CD14-positive monocyte (primary cell): ENCODE data around the gene RYR2. TPM values are rescaled to one million over a fixed set of nuclear protein-coding genes. Genes with fewer than 3 reads are reported as not detected.

ENCODE experiments used
- DNase-seq, 3 donors: peaks; one replicate each; pipeline ENCODE4 v3.0.0-alpha.2; 2011 to 2022
- H2AFZ ChIP-seq: 2 replicates; pipeline ENCODE4 v1.6.0; 2012; ENCODE audit warnings: mild to moderate bottlenecking, low read depth, low read length, inconsistent platforms; ENCODE audit not compliant: insufficient read depth, poor library complexity, severe bottlenecking
- H3K27ac ChIP-seq, 2 donors: 1 replicate in 1 of 2; 2 replicates in 1 of 2; pipeline ENCODE4 v1.5.1; 2012 to 2013; ENCODE audit warnings: low read length in 2 of 2, control low read depth in 1 of 2, inconsistent platforms in 1 of 2, low read depth in 1 of 2, mild to moderate bottlenecking in 1 of 2
- H3K27me3 ChIP-seq, 2 donors: one replicate each; pipeline versions ENCODE4 v1.6.0 to v1.6.1; 2011 to 2013; ENCODE audit warnings: low read length in 2 of 2; ENCODE audit not compliant: control insufficient read depth in 2 of 2, insufficient read depth in 2 of 2
- H3K36me3 ChIP-seq, 2 donors: replicated peaks in 1 of 2; 1 replicate in 1 of 2; 2 replicates in 1 of 2; pipeline versions ENCODE4 v1.5.1 to v1.6.1; 2012 to 2013; ENCODE audit warnings: low read length in 2 of 2, control low read depth in 1 of 2, inconsistent platforms in 1 of 2, mild to moderate bottlenecking in 1 of 2; ENCODE audit not compliant: insufficient read depth in 2 of 2, control insufficient read depth in 1 of 2
- H3K4me1 ChIP-seq, 2 donors: 1 replicate in 1 of 2; 2 replicates in 1 of 2; pipeline versions ENCODE4 v1.5.1 to v1.6.1; 2012 to 2013; ENCODE audit warnings: low read length in 2 of 2, control low read depth in 1 of 2, inconsistent platforms in 1 of 2, mild to moderate bottlenecking in 1 of 2, moderate library complexity in 1 of 2; ENCODE audit not compliant: insufficient read depth in 2 of 2, control insufficient read depth in 1 of 2
- H3K4me2 ChIP-seq: replicated peaks from 2 replicates; pipeline ENCODE3; 2012; ENCODE audit warnings: low read length, moderate library complexity, mild to moderate bottlenecking; ENCODE audit not compliant: poor library complexity, severe bottlenecking; ENCODE audit errors: extremely low read depth
- H3K4me3 ChIP-seq, 3 experiments: fragments of 200-600 bp in 1 of 3; sonication (generic) in 1 of 3; replicated peaks in 1 of 3; 1 replicate in 2 of 3; 2 replicates in 1 of 3; pipeline ENCODE4 v1.5.1; 2011 to 2013; ENCODE audit warnings: low read length in 3 of 3, mild to moderate bottlenecking in 3 of 3, control low read depth in 2 of 3, low read depth in 2 of 3, inconsistent platforms in 1 of 3, moderate library complexity in 1 of 3
- H3K79me2 ChIP-seq: 2 replicates; pipeline ENCODE4 v1.6.0; 2012; ENCODE audit warnings: mild to moderate bottlenecking, control low read depth, inconsistent platforms, low read length, moderate library complexity; ENCODE audit not compliant: insufficient read depth
- H3K9ac ChIP-seq: 2 replicates; pipeline ENCODE4 v1.6.0; 2017; ENCODE audit warnings: low read length, mild to moderate bottlenecking; ENCODE audit not compliant: insufficient read depth, poor library complexity, severe bottlenecking
- H3K9me3 ChIP-seq, 2 donors: replicated peaks in 1 of 2; 1 replicate in 1 of 2; 2 replicates in 1 of 2; pipeline versions ENCODE4 v1.5.1 to v1.6.1; 2012 to 2013; ENCODE audit warnings: low read length in 2 of 2, control low read depth in 1 of 2; ENCODE audit not compliant: control insufficient read depth in 1 of 2, insufficient read depth in 1 of 2
- H4K20me1 ChIP-seq: 2 replicates; pipeline ENCODE4 v1.6.0; 2012; ENCODE audit warnings: mild to moderate bottlenecking, low read length, control low read depth, moderate library complexity; ENCODE audit not compliant: insufficient read depth
- H3K27ac Mint-ChIP-seq, 7 donors: one replicate each; pipeline ENCODE4 v1.8.0; 2020; ENCODE audit warnings: mild to moderate bottlenecking in 7 of 7, mixed read lengths in 7 of 7, moderate library complexity in 6 of 7, inconsistent platforms in 2 of 7
- H3K27me3 Mint-ChIP-seq, 3 donors: one replicate each; pipeline ENCODE4 v1.8.0; 2021 to 2022; ENCODE audit warnings: low read depth in 3 of 3, mild to moderate bottlenecking in 3 of 3, mixed read lengths in 3 of 3, moderate library complexity in 3 of 3, inconsistent platforms in 1 of 3
- H3K36me3 Mint-ChIP-seq, 2 donors: one replicate each; pipeline ENCODE4 v1.8.0; 2020; ENCODE audit warnings: mixed read lengths in 2 of 2, inconsistent platforms in 1 of 2, mild to moderate bottlenecking in 1 of 2
- H3K4me1 Mint-ChIP-seq: one replicate; pipeline ENCODE4 v1.8.0; 2020; ENCODE audit warnings: mild to moderate bottlenecking, mixed read lengths
- H3K4me3 Mint-ChIP-seq, 2 donors: one replicate each; pipeline ENCODE4 v1.8.0; 2020; ENCODE audit warnings: mild to moderate bottlenecking in 2 of 2, mixed read lengths in 2 of 2, moderate library complexity in 1 of 2
- H3K9me3 Mint-ChIP-seq, 7 donors: one replicate each; pipeline ENCODE4 v1.8.0; 2020 to 2022; ENCODE audit warnings: mixed read lengths in 7 of 7, mild to moderate bottlenecking in 6 of 7, moderate library complexity in 6 of 7, inconsistent platforms in 2 of 7
- CTCF ChIP-seq: fragments of 200-600 bp; IDR thresholded peaks from one replicate; pipeline ENCODE4 v1.8.0; 2022; ENCODE audit warnings: antibody characterized with exemption, mild to moderate bottlenecking
- WGBS: methylation state at CpG from one replicate; pipeline ENCODE4 v1.1.5; 2013; ENCODE audit warnings: missing lambda C conversion rate; ENCODE audit not compliant: insufficient coverage; 5-methylcytosine and 5-hydroxymethylcytosine counted together
- intact Hi-C, 2 donors: fragments of 100-400 bp; cut with micrococcal nuclease; formaldehyde crosslinking; loops; one replicate each; pipeline versions ENCODE4 v1.15.0 to v1.15.1; 2023
- polyA plus RNA-seq, 3 donors: library from polyadenylated mRNA; depleted of rRNA in 1 of 3; unstranded in 2 of 3; stranded (reverse) in 1 of 3; fragments of 300-500 nt in 2 of 3; fragments of >200 nt in 1 of 3; fragmentation: Illumina TruSeq in 2 of 3; gene quantifications; 1 replicate in 2 of 3; 2 replicates in 1 of 3; pipeline ENCODE4 v1.2.3, GENCODE V29; 2012 to 2021

The RYR2 gene
- polyA plus RNA-seq, 3 donors = not detected

GRCh38 chr1:237164406-237165352 lies 122.7 kb downstream of the RYR2 start:
- Mint-ChIP-seq H3K27ac (peak overlapping the region in 1 of 7 donors; percentile 5), H3K9me3 (peaks cover 0 to 3% (median 0%) of the 10 kb centered on the region in 7 donors), H3K4me1 (no peaks in the 10 kb centered on the region), H3K4me3 (no peak overlapping the region), H3K27me3 (peaks cover 0 to 2% (median 0%) of the 10 kb centered on the region in 3 donors), H3K36me3 (no peaks in the 10 kb centered on the region)
- H3K4me2 ChIP-seq = no peak overlapping the region
- intact Hi-C loops = no loop called here
- H3K9me3 ChIP-seq = no peaks in the 10 kb centered on the region
- H3K9ac ChIP-seq = no peak overlapping the region
- TF ChIP-seq CTCF = no peak
- no peak overlapping the region for H3K4me3 ChIP-seq
- no peak for DNase-seq
- H3K27ac ChIP-seq = no peak overlapping the region
- no peaks in the 10 kb centered on the region for H3K79me2 ChIP-seq
- no peaks in the 10 kb centered on the region for H3K4me1 ChIP-seq
- WGBS = 66% methylated on average over 2 of the region's 8 CpGs
- H2AFZ ChIP-seq = no peak overlapping the region
- H3K27me3 ChIP-seq = no peaks in the 10 kb centered on the region
- no peaks in the 10 kb centered on the region for H3K36me3 ChIP-seq
- H4K20me1 ChIP-seq = no peaks in the 10 kb centered on the region

DNA sequence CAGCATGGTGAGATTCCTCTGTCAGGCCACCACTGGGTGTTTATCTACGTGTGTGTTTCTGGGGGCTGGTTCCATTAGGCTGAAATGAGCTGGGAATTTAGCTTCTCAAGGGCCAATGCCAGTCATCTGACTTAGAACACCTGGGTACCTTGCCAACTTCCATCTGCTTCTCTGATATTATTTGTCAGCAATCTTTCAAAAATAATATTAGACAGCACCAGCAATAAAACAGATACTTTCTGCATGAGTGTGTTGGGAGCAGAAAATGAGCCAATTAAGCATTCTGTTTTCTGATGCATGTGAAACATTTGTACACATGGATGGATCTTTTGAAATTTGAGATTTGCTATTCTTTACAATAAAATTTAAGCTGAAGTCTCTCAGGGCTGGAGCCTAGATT lies 124.1 kb downstream of the RYR2 start:
- no peaks in the 10 kb centered on the region for H3K36me3 ChIP-seq
- WGBS = no CpG with 5 or more reads among the region's 1 CpG

More for the DNA sequence above, 124.1 kb downstream of the RYR2 start:
- H3K9me3 ChIP-seq = no peaks in the 10 kb centered on the region
- peaks cover 0 to 3% (median 1%) of the 10 kb centered on the region in 7 donors for H3K9me3 Mint-ChIP-seq
- no peak for DNase-seq
- H3K4me3 ChIP-seq = no peak overlapping the region
- H3K4me3 Mint-ChIP-seq = no peak overlapping the region
- H3K27ac ChIP-seq = no peak overlapping the region
- no peaks in the 10 kb centered on the region for H3K79me2 ChIP-seq
- no peaks in the 10 kb centered on the region for H3K36me3 Mint-ChIP-seq
- no peaks in the 10 kb centered on the region for H3K4me1 Mint-ChIP-seq
- H3K27ac Mint-ChIP-seq = no peak overlapping the region
- no peak overlapping the region for H3K4me2 ChIP-seq
- no peaks in the 10 kb centered on the region for H3K27me3 ChIP-seq
- peaks cover 0 to 2% (median 1%) of the 10 kb centered on the region in 3 donors for H3K27me3 Mint-ChIP-seq
- H3K9ac ChIP-seq = no peak overlapping the region
- no peaks in the 10 kb centered on the region for H4K20me1 ChIP-seq
- no peaks in the 10 kb centered on the region for H3K4me1 ChIP-seq
- no peak overlapping the region for H2AFZ ChIP-seq
- intact Hi-C loops = no loop called here
- no peak for TF ChIP-seq CTCF
